ENCODE measurements around the gene RTP2. TPM values are rescaled to one million over a fixed set of nuclear protein-coding genes. Genes with fewer than 3 reads are reported as not detected.

Gene RTP2
- total RNA-seq, 1 experiment from 2014 or later: not detected

GRCh38 chr3:187662848-187663409 is 39.4 kb downstream of the RTP2 start:
- intact Hi-C loops (cut with micrococcal nuclease): no loop called here
- H3K9me2 ChIP-seq (ENCODE audit: insufficient read depth): no peaks in the 10 kb centered on the region
- DNase-seq (ENCODE audit: low read depth, low spot score) (no peak), ATAC-seq (no peak)
- no peak overlapping the region for H2AFZ ChIP-seq (ENCODE audit: low read depth, low read length, poor library complexity, severe bottlenecking)
- ChIA-PET RAD21 (ENCODE audit: low non-redundant PET in 1 of 2, low total read pairs in 2 of 2, uncharacterized antibody in 2 of 2, unreplicated experiment in 2 of 2) (no interaction called here), CTCF (interaction anchor here (0.6 kb wide), 1 partner anchor 313 kb away, joined by 3 read pairs; no protein-coding TSS in a partner anchor), POLR2A (no interaction called here)
- H3K9ac ChIP-seq (ENCODE audit: low read length): no peak overlapping the region
- H3K9me3 ChIP-seq (ENCODE audit: control insufficient read depth in 1 of 2, insufficient read depth in 1 of 2, low read depth in 1 of 2, low read length in 2 of 2): no peaks in the 10 kb centered on the region
- no peaks in the 10 kb centered on the region for H3K36me3 ChIP-seq (ENCODE audit: control insufficient read depth in 1 of 2, insufficient read depth in 2 of 2, low read length in 2 of 2)
- H3K27ac ChIP-seq (ENCODE audit: low read depth, low read length): no peak overlapping the region
- no peak overlapping the region for H3K4me3 ChIP-seq (replicated peaks in 1 of 2; ENCODE audit: low read depth in 1 of 2, low read length in 2 of 2)
- H3K27me3 ChIP-seq (ENCODE audit: insufficient read depth, low read length): peaks cover 39% of the 10 kb centered on the region
- H3K4me2 ChIP-seq (ENCODE audit: low read length): no peak overlapping the region
- BruUV-seq (replicated peaks): no TSS peak
- TF ChIP-seq ZBTB33 (IDR thresholded peaks at IDR 0.05; ENCODE audit: extremely low read depth, insufficient replicate concordance, low read length): no peak
- no peak for TF ChIP-seq ELF1 (IDR thresholded peaks at IDR 0.05; ENCODE audit: borderline replicate concordance, low read depth)
- no peak for TF ChIP-seq ZFX (IDR thresholded peaks at IDR 0.05)
- TF ChIP-seq ATF3 (IDR thresholded peaks at IDR 0.05): no peak
- no peak for TF ChIP-seq JUND (IDR thresholded peaks at IDR 0.05)
- TF ChIP-seq EGR1 (IDR thresholded peaks at IDR 0.05; ENCODE audit: low read depth): no peak
- no peak for TF ChIP-seq CTCF (IDR thresholded peaks at IDR 0.05 in 2 of 3, conservative IDR thresholded peaks at IDR 0.05 in 1 of 3; ENCODE audit: borderline replicate concordance in 1 of 3, insufficient read depth in 1 of 3, low read depth in 2 of 3, low read length in 2 of 3)
- TF ChIP-seq REST (IDR thresholded peaks at IDR 0.05; ENCODE audit: low read depth): no peak
- no peak for TF ChIP-seq CBX3 (IDR thresholded peaks at IDR 0.05; ENCODE audit: low read depth)
- TF ChIP-seq MAX (IDR thresholded peaks at IDR 0.05): no peak
- TF ChIP-seq FOSL1 (IDR thresholded peaks at IDR 0.05; ENCODE audit: low read depth): no peak
- TF ChIP-seq YY1 (IDR thresholded peaks at IDR 0.05; ENCODE audit: extremely low read depth, insufficient replicate concordance, low read depth, low read length): no peak
- H4K20me1 ChIP-seq (ENCODE audit: insufficient read depth): no peaks in the 10 kb centered on the region
- no peaks in the 10 kb centered on the region for H3K79me2 ChIP-seq (ENCODE audit: insufficient read depth, low read length)
- H3K4me1 ChIP-seq (ENCODE audit: control insufficient read depth in 1 of 2, insufficient read depth in 2 of 2, low read length in 2 of 2): no peaks in the 10 kb centered on the region
